H9 (cell line): ENCODE results near the gene S100B. TPM values are rescaled to one million over a fixed set of nuclear protein-coding genes. Genes with fewer than 3 reads are reported as not detected.
"Not testable (repeated sequence)": the region's sequence is repeated elsewhere in the genome, so short reads cannot be mapped to it uniquely, and the experiment has no call there.

Experiments
- DNase-seq: peaks from one replicate; pipeline ENCODE4 v3.0.0-alpha.2; 2017
- H2AFZ ChIP-seq: one replicate; pipeline ENCODE4 v1.6.1; 2013; ENCODE audit warnings: mild to moderate bottlenecking, low read length, control low read depth, moderate library complexity
- H2AK5ac ChIP-seq: 2 replicates; pipeline ENCODE4 v1.6.1; 2013; ENCODE audit warnings: low read length, control low read depth, mixed read lengths; ENCODE audit not compliant: insufficient read length
- H2BK120ac ChIP-seq: one replicate; pipeline ENCODE4 v1.6.1; 2013; ENCODE audit warnings: low read depth, mild to moderate bottlenecking, low read length, control low read depth, inconsistent platforms; ENCODE audit not compliant: poor library complexity, severe bottlenecking
- H2BK12ac ChIP-seq: 2 replicates; pipeline ENCODE4 v1.6.1; 2013; ENCODE audit warnings: low read length, control low read depth, mixed read lengths, low read depth; ENCODE audit not compliant: insufficient read length
- H2BK15ac ChIP-seq: 2 replicates; pipeline ENCODE4 v1.6.1; 2013; ENCODE audit warnings: low read depth, low read length, control low read depth
- H2BK20ac ChIP-seq: one replicate; pipeline ENCODE4 v1.6.1; 2013; ENCODE audit warnings: low read depth, mild to moderate bottlenecking, low read length, control low read depth, inconsistent platforms; ENCODE audit not compliant: poor library complexity, severe bottlenecking
- H2BK5ac ChIP-seq: 2 replicates; pipeline ENCODE4 v1.6.1; 2013; ENCODE audit warnings: low read length, control low read depth, mixed read lengths; ENCODE audit not compliant: insufficient read length
- H3K14ac ChIP-seq: 2 replicates; pipeline ENCODE4 v1.6.1; 2013; ENCODE audit warnings: low read length, control low read depth; ENCODE audit not compliant: insufficient read depth
- H3K18ac ChIP-seq: 2 replicates; pipeline ENCODE4 v1.6.1; 2013; ENCODE audit warnings: low read depth, mild to moderate bottlenecking, mixed read lengths, low read length, control low read depth; ENCODE audit not compliant: insufficient read length
- H3K23ac ChIP-seq: 2 replicates; pipeline ENCODE4 v1.6.1; 2013; ENCODE audit warnings: low read length, control low read depth, mixed read lengths, low read depth; ENCODE audit not compliant: insufficient read length
- H3K23me2 ChIP-seq: 2 replicates; pipeline ENCODE4 v1.6.1; 2013; ENCODE audit warnings: low read depth, mild to moderate bottlenecking, mixed read lengths, low read length, control low read depth; ENCODE audit not compliant: insufficient read length, poor library complexity, severe bottlenecking
- H3K27ac ChIP-seq: 2 replicates; pipeline ENCODE4 v1.5.1; 2013; ENCODE audit warnings: low read length, control low read depth, mixed read lengths, low read depth; ENCODE audit not compliant: insufficient read length
- H3K27me3 ChIP-seq: 2 replicates; pipeline ENCODE4 v1.6.1; 2013; ENCODE audit warnings: low read length, control low read depth, inconsistent platforms; ENCODE audit not compliant: insufficient read depth
- H3K4ac ChIP-seq: 2 replicates; pipeline ENCODE4 v1.6.1; 2013; ENCODE audit warnings: low read depth, mild to moderate bottlenecking, control low read depth, inconsistent platforms, low read length, moderate library complexity
- H3K4me1 ChIP-seq: 2 replicates; pipeline ENCODE4 v1.6.1; 2013; ENCODE audit warnings: low read length, control low read depth, inconsistent platforms; ENCODE audit not compliant: insufficient read depth
- H3K4me2 ChIP-seq: 2 replicates; pipeline ENCODE4 v1.6.1; 2013; ENCODE audit warnings: low read length, control low read depth, mixed read lengths; ENCODE audit not compliant: insufficient read length, insufficient read depth
- H3K56ac ChIP-seq: 2 replicates; pipeline ENCODE4 v1.6.1; 2013; ENCODE audit warnings: low read depth, mild to moderate bottlenecking, mixed read lengths, low read length, control low read depth; ENCODE audit not compliant: insufficient read length
- H3K79me1 ChIP-seq: 2 replicates; pipeline ENCODE4 v1.6.1; 2013; ENCODE audit warnings: low read depth, mild to moderate bottlenecking, moderate library complexity, low read length, control low read depth, inconsistent platforms; ENCODE audit not compliant: insufficient read depth, poor library complexity, severe bottlenecking
- H3K79me2 ChIP-seq: 2 replicates; pipeline ENCODE4 v1.6.1; 2013; ENCODE audit warnings: low read length, control low read depth, inconsistent platforms; ENCODE audit not compliant: insufficient read depth
- H3K9ac ChIP-seq: 2 replicates; pipeline ENCODE4 v1.6.1; 2013; ENCODE audit warnings: low read length, control low read depth, mixed read lengths; ENCODE audit not compliant: insufficient read length; ENCODE audit errors: extremely low read depth
- H3K9me3 ChIP-seq: one replicate; pipeline ENCODE4 v1.6.1; 2013; ENCODE audit warnings: low read depth, low read length, inconsistent platforms; ENCODE audit not compliant: control insufficient read depth
- H3T11ph ChIP-seq: one replicate; pipeline ENCODE4 v1.6.1; 2013; ENCODE audit warnings: mild to moderate bottlenecking, low read length, control low read depth, inconsistent platforms
- H4K20me1 ChIP-seq: one replicate; pipeline ENCODE4 v1.6.1; 2013; ENCODE audit not compliant: control insufficient read depth, insufficient read length, insufficient read depth
- H4K5ac ChIP-seq: 2 replicates; pipeline ENCODE4 v1.6.1; 2013; ENCODE audit warnings: low read depth, mild to moderate bottlenecking, mixed read lengths, low read length, control low read depth; ENCODE audit not compliant: insufficient read length
- H4K8ac ChIP-seq: replicated peaks from 2 replicates; pipeline ENCODE4 v1.6.1; 2013; ENCODE audit warnings: low read length, control low read depth, mixed read lengths, low read depth; ENCODE audit not compliant: insufficient read length
- H4K91ac ChIP-seq: 2 replicates; pipeline ENCODE4 v1.6.1; 2013; ENCODE audit warnings: low read depth, mild to moderate bottlenecking, moderate library complexity, mixed read lengths, low read length, control low read depth; ENCODE audit not compliant: insufficient read length
- H3K27ac Mint-ChIP-seq, 3 experiments: 2 replicates in 2 of 3; 3 replicates in 1 of 3; pipeline ENCODE4 v1.8.0; 2020 to 2021; ENCODE audit warnings: mixed read lengths in 3 of 3, mild to moderate bottlenecking in 1 of 3, moderate library complexity in 1 of 3
- H3K27me3 Mint-ChIP-seq: 2 replicates; pipeline ENCODE4 v1.8.0; 2021; ENCODE audit warnings: low read depth, mild to moderate bottlenecking, moderate library complexity, mixed read lengths
- H3K36me3 Mint-ChIP-seq, 3 experiments: 2 replicates in 2 of 3; 3 replicates in 1 of 3; pipeline ENCODE4 v1.8.0; 2020 to 2021; ENCODE audit warnings: low read depth in 3 of 3, mixed read lengths in 3 of 3; ENCODE audit not compliant: insufficient read depth in 1 of 3
- H3K4me1 Mint-ChIP-seq, 2 experiments: 2 replicates each; pipeline ENCODE4 v1.8.0; 2020; ENCODE audit warnings: mixed read lengths in 2 of 2
- H3K4me3 Mint-ChIP-seq, 2 experiments: 2 replicates in 1 of 2; 3 replicates in 1 of 2; pipeline ENCODE4 v1.8.0; 2020 to 2021; ENCODE audit warnings: mild to moderate bottlenecking in 2 of 2, mixed read lengths in 2 of 2, moderate library complexity in 1 of 2
- H3K9me3 Mint-ChIP-seq, 2 experiments: 2 replicates in 1 of 2; 3 replicates in 1 of 2; pipeline ENCODE4 v1.8.0; 2020; ENCODE audit warnings: mild to moderate bottlenecking in 2 of 2, mixed read lengths in 2 of 2, moderate library complexity in 1 of 2
- WGBS: extraction: QIAGEN DNeasy Blood & Tissue Kit; methylation state at CpG from one replicate; pipeline ENCODE4 v1.1.7; 2013; ENCODE audit warnings: missing lambda C conversion rate, low lambda C conversion rate, mixed read lengths; ENCODE audit not compliant: insufficient read length; ENCODE audit errors: extremely low coverage; 5-methylcytosine and 5-hydroxymethylcytosine counted together
- total RNA-seq: library from RNA; stranded (reverse); gene quantifications from 2 replicates; pipeline ENCODE4 v1.2.1, GENCODE V29; 2021

Gene S100B
- total RNA-seq, 1 experiment from 2014 or later, result 0.26 TPM

GRCh38 chr21:46577786-46578185 is 27.1 kb downstream of the S100B start:
- not testable (repeated sequence) for H2BK12ac ChIP-seq, H3K23me2 ChIP-seq, H3K27ac ChIP-seq, DNase-seq, H3K4me1 Mint-ChIP-seq, H3K4me2 ChIP-seq, H3K4me1 ChIP-seq, H3K27me3 Mint-ChIP-seq, H3K79me2 ChIP-seq, H3K79me1 ChIP-seq, H2BK20ac ChIP-seq, H3K9ac ChIP-seq, H3K4ac ChIP-seq, H3T11ph ChIP-seq, H3K27ac Mint-ChIP-seq, H3K56ac ChIP-seq, H4K5ac ChIP-seq, H2BK120ac ChIP-seq, H2AK5ac ChIP-seq, H3K18ac ChIP-seq, H2BK15ac ChIP-seq, H3K4me3 Mint-ChIP-seq, H3K27me3 ChIP-seq, H4K8ac ChIP-seq, H2AFZ ChIP-seq, H4K91ac ChIP-seq, H3K14ac ChIP-seq, H4K20me1 ChIP-seq, H3K23ac ChIP-seq, H2BK5ac ChIP-seq
- Mint-ChIP-seq H3K9me3 (peaks cover 50 to 59% of the 10 kb centered on the region in 2 experiments), H3K36me3 (peaks cover 33 to 46% (median 43%) of the 10 kb centered on the region in 3 experiments)
- peaks cover 11% of the 10 kb centered on the region for H3K9me3 ChIP-seq
- WGBS, result no CpG with 5 or more reads among the region's 5 CpGs
